ENCODE data around the gene FAM32A. TPM values are rescaled to one million over a fixed set of nuclear protein-coding genes. Genes with fewer than 3 reads are reported as not detected.

Gene FAM32A
- polyA plus RNA-seq, 2 donors, result 63.0 to 68.5 TPM

DNA sequence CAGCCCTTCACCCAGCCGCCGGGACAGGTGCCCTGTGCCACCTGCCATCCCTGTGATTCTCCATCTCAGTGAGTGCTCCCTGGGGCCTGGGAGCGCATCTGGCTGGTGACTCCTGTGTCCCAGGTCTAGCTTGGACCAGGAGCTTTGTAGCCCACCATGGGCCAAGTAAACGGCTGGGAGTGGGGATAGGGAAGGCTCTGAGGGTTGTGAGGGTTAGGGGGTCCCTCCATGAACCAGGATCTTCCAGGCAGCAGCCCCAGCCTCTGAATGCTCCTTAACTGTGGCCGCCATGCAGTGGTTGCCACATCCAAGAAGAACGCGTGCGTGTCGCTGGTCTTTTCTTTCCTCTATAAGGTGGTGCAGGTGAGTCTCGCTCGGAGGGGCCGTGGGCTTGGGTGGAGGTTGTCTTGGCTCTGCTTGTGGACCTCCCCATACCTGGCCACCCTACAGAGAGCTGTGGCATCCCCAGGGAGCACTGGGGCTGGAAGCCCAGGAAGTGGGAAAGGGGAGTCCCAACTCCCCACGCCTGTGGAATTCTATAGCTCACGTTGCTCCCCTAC is 20.9 kb downstream of the FAM32A start:
- Histone ChIP-seq H3K27me3 (ENCODE audit: control insufficient read depth in 1 of 2, insufficient read depth in 2 of 2, low read length in 2 of 2) (no peaks in the 10 kb centered on the region), H3K27ac (ENCODE audit: low read depth in 2 of 2, low read length in 1 of 2) (no peak overlapping the region), H3K9me3 (ENCODE audit: control insufficient read depth in 2 of 2, insufficient read depth in 1 of 2, low read depth in 1 of 2, low read length in 1 of 2) (no peaks in the 10 kb centered on the region), H3K4me3 (ENCODE audit: low read depth in 1 of 2, low read length in 2 of 2) (no peak overlapping the region), H3K36me3 (ENCODE audit: control insufficient read depth in 2 of 2, insufficient read depth in 2 of 2, low read length in 1 of 2) (peaks cover 22 to 58% of the 10 kb centered on the region in 2 donors), H3K4me1 (ENCODE audit: control insufficient read depth in 2 of 2, insufficient read depth in 2 of 2, low read length in 1 of 2) (peaks cover 0 to 2% of the 10 kb centered on the region in 2 donors)
- WGBS, 2 donors, result 91 to 93% methylated on average over 14 of the region's 14 CpGs

- 95 to 96% methylated on average over 7 of the region's 7 CpGs for WGBS, 2 donors
These were observed 21.4 kb downstream of the FAM32A start for GRCh38 chr19:16206637-16207036.

GRCh38 chr19:16207063-16207462 is 21.9 kb downstream of the FAM32A start:
- H3K4me3 ChIP-seq (ENCODE audit: low read depth in 1 of 2, low read length in 2 of 2), result no peak overlapping the region
- H3K27me3 ChIP-seq (ENCODE audit: control insufficient read depth in 1 of 2, insufficient read depth in 2 of 2, low read length in 2 of 2), result no peaks in the 10 kb centered on the region
- no peaks in the 10 kb centered on the region for H3K9me3 ChIP-seq (ENCODE audit: control insufficient read depth in 2 of 2, insufficient read depth in 1 of 2, low read depth in 1 of 2, low read length in 1 of 2)
- H3K27ac ChIP-seq (ENCODE audit: low read depth in 2 of 2, low read length in 1 of 2), result no peak overlapping the region
- peaks cover 17 to 53% of the 10 kb centered on the region in 2 donors for H3K36me3 ChIP-seq (ENCODE audit: control insufficient read depth in 2 of 2, insufficient read depth in 2 of 2, low read length in 1 of 2)
- H3K4me1 ChIP-seq (ENCODE audit: control insufficient read depth in 2 of 2, insufficient read depth in 2 of 2, low read length in 1 of 2), result no peaks in the 10 kb centered on the region
- 93 to 96% methylated on average over 10 of the region's 10 CpGs for WGBS, 2 donors

More at GRCh38 chr19:16206637-16207036, 21.4 kb downstream of the FAM32A start:
- Histone ChIP-seq H3K27me3 (ENCODE audit: control insufficient read depth in 1 of 2, insufficient read depth in 2 of 2, low read length in 2 of 2) (no peaks in the 10 kb centered on the region), H3K36me3 (ENCODE audit: control insufficient read depth in 2 of 2, insufficient read depth in 2 of 2, low read length in 1 of 2) (peaks cover 22 to 57% of the 10 kb centered on the region in 2 donors), H3K9me3 (ENCODE audit: control insufficient read depth in 2 of 2, insufficient read depth in 1 of 2, low read depth in 1 of 2, low read length in 1 of 2) (no peaks in the 10 kb centered on the region), H3K4me3 (ENCODE audit: low read depth in 1 of 2, low read length in 2 of 2) (no peak overlapping the region), H3K4me1 (ENCODE audit: control insufficient read depth in 2 of 2, insufficient read depth in 2 of 2, low read length in 1 of 2) (peaks cover 0 to 2% of the 10 kb centered on the region in 2 donors), H3K27ac (ENCODE audit: low read depth in 2 of 2, low read length in 1 of 2) (no peak overlapping the region)

DNA sequence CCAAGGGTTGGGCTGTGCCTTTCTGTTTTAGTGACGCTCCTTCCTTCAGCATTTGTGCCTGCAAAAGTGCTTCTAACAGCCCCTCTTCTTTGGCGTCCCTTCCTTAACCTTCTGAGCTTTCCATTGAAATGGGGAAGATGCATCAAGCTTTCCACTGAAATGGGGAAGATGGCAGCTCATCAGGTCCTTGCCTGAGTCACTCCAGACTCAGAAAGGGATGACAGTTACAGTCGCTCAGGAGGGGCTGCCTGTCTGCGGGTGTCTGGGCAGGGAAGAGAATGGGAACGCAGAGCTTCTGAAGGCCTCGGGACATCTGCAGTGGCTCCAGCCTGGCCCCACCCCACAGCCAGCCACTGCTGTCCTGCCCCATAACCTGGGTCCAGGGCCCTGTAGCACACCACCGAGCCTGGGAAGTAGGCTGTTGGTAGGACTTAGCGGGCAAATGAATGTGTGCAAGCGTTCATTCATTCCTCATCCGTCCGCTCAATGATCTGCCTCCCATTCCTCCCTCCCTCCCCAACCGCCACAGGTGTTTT is 22.3 kb downstream of the FAM32A start:
- no peaks in the 10 kb centered on the region for H3K27me3 ChIP-seq (ENCODE audit: control insufficient read depth in 1 of 2, insufficient read depth in 2 of 2, low read length in 2 of 2)
- H3K4me1 ChIP-seq (ENCODE audit: control insufficient read depth in 2 of 2, insufficient read depth in 2 of 2, low read length in 1 of 2), result no peaks in the 10 kb centered on the region
- H3K27ac ChIP-seq (ENCODE audit: low read depth in 2 of 2, low read length in 1 of 2), result no peak overlapping the region
- H3K36me3 ChIP-seq (ENCODE audit: control insufficient read depth in 2 of 2, insufficient read depth in 2 of 2, low read length in 1 of 2), result peaks cover 16 to 48% of the 10 kb centered on the region in 2 donors
- H3K4me3 ChIP-seq (ENCODE audit: low read depth in 1 of 2, low read length in 2 of 2), result no peak overlapping the region
- WGBS, 2 donors, result 89 to 91% methylated on average over 12 of the region's 12 CpGs
- no peaks in the 10 kb centered on the region for H3K9me3 ChIP-seq (ENCODE audit: control insufficient read depth in 2 of 2, insufficient read depth in 1 of 2, low read depth in 1 of 2, low read length in 1 of 2)

DNA sequence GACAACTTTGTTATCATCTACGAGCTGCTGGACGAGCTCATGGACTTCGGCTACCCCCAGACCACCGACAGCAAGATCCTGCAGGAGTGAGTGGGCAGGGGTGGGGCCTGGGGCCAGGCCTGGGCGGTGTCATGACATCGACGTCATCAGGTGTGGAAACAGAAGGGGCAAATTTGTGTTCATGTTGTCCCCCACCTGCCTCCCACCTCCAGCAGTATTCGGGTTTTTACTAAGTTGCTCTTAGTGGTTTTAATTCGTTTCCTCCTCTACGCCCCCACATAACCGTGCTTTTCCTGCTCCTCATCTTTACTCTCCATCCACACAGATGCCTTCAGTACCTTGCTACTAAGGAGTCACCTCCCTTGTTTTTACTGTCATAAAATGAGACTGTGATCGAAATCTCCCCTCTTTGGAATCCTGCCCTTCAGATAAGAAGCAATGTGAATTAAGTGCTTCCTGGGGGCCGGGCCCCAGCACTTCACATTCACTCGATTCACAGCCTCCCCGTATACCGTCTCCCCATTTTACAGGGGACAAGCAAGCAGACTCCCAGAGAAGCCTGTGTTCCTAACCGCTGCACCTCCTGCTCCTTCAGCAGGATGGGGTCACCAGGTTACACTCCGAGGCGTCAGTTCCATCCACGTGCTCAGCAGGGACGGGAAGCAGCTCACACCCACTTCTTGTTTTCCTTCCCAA is 23.0 kb downstream of the FAM32A start:
- H3K27ac ChIP-seq (ENCODE audit: low read depth in 2 of 2, low read length in 1 of 2), result no peak overlapping the region
- no peaks in the 10 kb centered on the region for H3K9me3 ChIP-seq (ENCODE audit: control insufficient read depth in 2 of 2, insufficient read depth in 1 of 2, low read depth in 1 of 2, low read length in 1 of 2)
- WGBS, 2 donors, result 84 to 87% methylated on average over 21 of the region's 21 CpGs
- no peaks in the 10 kb centered on the region for H3K27me3 ChIP-seq (ENCODE audit: control insufficient read depth in 1 of 2, insufficient read depth in 2 of 2, low read length in 2 of 2)
- no peak overlapping the region for H3K4me3 ChIP-seq (ENCODE audit: low read depth in 1 of 2, low read length in 2 of 2)
- peaks cover 16 to 43% of the 10 kb centered on the region in 2 donors for H3K36me3 ChIP-seq (ENCODE audit: control insufficient read depth in 2 of 2, insufficient read depth in 2 of 2, low read length in 1 of 2)
- H3K4me1 ChIP-seq (ENCODE audit: control insufficient read depth in 2 of 2, insufficient read depth in 2 of 2, low read length in 1 of 2), result no peaks in the 10 kb centered on the region

- 93 to 94% methylated on average over 29 of the region's 29 CpGs for WGBS, 2 donors
- H3K36me3 ChIP-seq (ENCODE audit: control insufficient read depth in 2 of 2, insufficient read depth in 2 of 2, low read length in 1 of 2), result peaks cover 16 to 37% of the 10 kb centered on the region in 2 donors
These were observed 23.8 kb downstream of the FAM32A start for GRCh38 chr19:16208847-16209665.

GRCh38 chr19:16210168-16210567 is 25.0 kb downstream of the FAM32A start:
- H3K9me3 ChIP-seq (ENCODE audit: control insufficient read depth in 2 of 2, insufficient read depth in 1 of 2, low read depth in 1 of 2, low read length in 1 of 2), result no peaks in the 10 kb centered on the region
- WGBS, 2 donors, result 92 to 95% methylated on average over 4 of the region's 4 CpGs
- H3K36me3 ChIP-seq (ENCODE audit: control insufficient read depth in 2 of 2, insufficient read depth in 2 of 2, low read length in 1 of 2), result peaks cover 16 to 33% of the 10 kb centered on the region in 2 donors
- H3K4me3 ChIP-seq (ENCODE audit: low read depth in 1 of 2, low read length in 2 of 2), result no peak overlapping the region
- H3K27ac ChIP-seq (ENCODE audit: low read depth in 2 of 2, low read length in 1 of 2), result no peak overlapping the region
- no peaks in the 10 kb centered on the region for H3K27me3 ChIP-seq (ENCODE audit: control insufficient read depth in 1 of 2, insufficient read depth in 2 of 2, low read length in 2 of 2)
- H3K4me1 ChIP-seq (ENCODE audit: control insufficient read depth in 2 of 2, insufficient read depth in 2 of 2, low read length in 1 of 2), result no peaks in the 10 kb centered on the region

More at GRCh38 chr19:16208847-16209665, 23.8 kb downstream of the FAM32A start:
- no peaks in the 10 kb centered on the region for H3K4me1 ChIP-seq (ENCODE audit: control insufficient read depth in 2 of 2, insufficient read depth in 2 of 2, low read length in 1 of 2)
- no peak overlapping the region for H3K27ac ChIP-seq (ENCODE audit: low read depth in 2 of 2, low read length in 1 of 2)
- no peak overlapping the region for H3K4me3 ChIP-seq (ENCODE audit: low read depth in 1 of 2, low read length in 2 of 2)
- H3K9me3 ChIP-seq (ENCODE audit: control insufficient read depth in 2 of 2, insufficient read depth in 1 of 2, low read depth in 1 of 2, low read length in 1 of 2), result no peaks in the 10 kb centered on the region
- no peaks in the 10 kb centered on the region for H3K27me3 ChIP-seq (ENCODE audit: control insufficient read depth in 1 of 2, insufficient read depth in 2 of 2, low read length in 2 of 2)

GRCh38 chr19:16213076-16213475 is 27.9 kb downstream of the FAM32A start:
- no peaks in the 10 kb centered on the region for H3K27me3 ChIP-seq (ENCODE audit: control insufficient read depth in 1 of 2, insufficient read depth in 2 of 2, low read length in 2 of 2)
- H3K4me3 ChIP-seq (ENCODE audit: low read depth in 1 of 2, low read length in 2 of 2), result no peak overlapping the region
- peaks cover 11 to 21% of the 10 kb centered on the region in 2 donors for H3K36me3 ChIP-seq (ENCODE audit: control insufficient read depth in 2 of 2, insufficient read depth in 2 of 2, low read length in 1 of 2)
- peaks cover 0 to 4% of the 10 kb centered on the region in 2 donors for H3K4me1 ChIP-seq (ENCODE audit: control insufficient read depth in 2 of 2, insufficient read depth in 2 of 2, low read length in 1 of 2)
- H3K27ac ChIP-seq (ENCODE audit: low read depth in 2 of 2, low read length in 1 of 2), result no peak overlapping the region
- no peaks in the 10 kb centered on the region for H3K9me3 ChIP-seq (ENCODE audit: control insufficient read depth in 2 of 2, insufficient read depth in 1 of 2, low read depth in 1 of 2, low read length in 1 of 2)

All from esophagus (tissue), 2 donors.